Prostate gland (tissue), 2 donors: ENCODE measurements around the gene RNU6-1.

ENCODE experiments used
- POLR2AphosphoS5 ChIP-seq: sonication (generic); formaldehyde crosslinking; IDR thresholded peaks from one replicate; pipeline ENCODE4 v1.6.1; 2017; ENCODE audit warnings: antibody characterized with exemption
- TF ChIP-seq, protein P1 (sequence below), 4 experiments: fragments of 200-600 bp in 2 of 4; fragments of 450-650 bp in 2 of 4; sonication (generic) in 2 of 4; IDR thresholded peaks; 1 replicate in 3 of 4; 2 replicates in 1 of 4; pipeline ENCODE4 v1.5.1; 2016 to 2019; ENCODE audit warnings: antibody characterized with exemption in 4 of 4, mild to moderate bottlenecking in 2 of 4, moderate library complexity in 2 of 4

DNA sequence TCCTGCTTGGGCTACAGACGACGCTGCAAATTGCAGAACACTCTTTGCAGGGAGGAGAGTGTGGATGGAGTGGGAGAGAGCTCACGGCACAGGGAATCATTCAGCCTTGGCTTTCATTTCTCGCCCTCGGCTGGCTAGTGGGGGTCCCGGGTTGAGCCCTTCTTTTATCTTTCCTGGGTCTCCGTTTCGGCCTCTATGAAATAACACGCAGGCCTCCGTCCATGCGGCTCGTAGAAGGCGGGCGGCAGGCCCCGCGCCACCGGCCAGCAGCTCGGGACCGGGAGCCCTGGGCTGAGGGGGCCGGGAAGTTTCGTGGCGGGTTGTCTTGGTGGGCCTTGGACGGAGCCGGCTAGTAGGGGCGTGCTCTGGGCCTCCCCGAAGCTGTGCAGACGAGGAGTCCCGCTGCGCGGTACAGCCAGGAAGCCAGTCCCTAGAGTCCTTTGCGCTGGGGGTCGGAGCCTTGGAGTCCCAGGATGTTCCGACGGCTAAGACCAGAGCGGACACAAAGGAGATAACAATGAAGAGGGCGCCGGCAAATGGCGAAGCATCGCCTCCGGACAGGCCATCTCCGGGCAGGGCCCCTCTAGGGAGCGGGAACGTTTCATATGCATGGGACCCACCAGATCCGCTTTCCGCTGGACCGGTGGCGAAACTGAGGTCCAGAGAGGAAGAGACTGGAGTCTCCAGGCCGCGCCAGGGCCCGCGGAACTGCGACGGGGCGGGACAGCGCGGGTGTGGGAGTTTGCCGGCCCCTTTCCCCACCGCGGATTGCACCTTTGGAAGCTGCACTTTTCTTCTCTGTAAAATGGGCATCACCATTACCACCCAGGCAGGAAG is 4.3 kb downstream of the RNU6-1 start:
- TF ChIP-seq, protein P1, sequence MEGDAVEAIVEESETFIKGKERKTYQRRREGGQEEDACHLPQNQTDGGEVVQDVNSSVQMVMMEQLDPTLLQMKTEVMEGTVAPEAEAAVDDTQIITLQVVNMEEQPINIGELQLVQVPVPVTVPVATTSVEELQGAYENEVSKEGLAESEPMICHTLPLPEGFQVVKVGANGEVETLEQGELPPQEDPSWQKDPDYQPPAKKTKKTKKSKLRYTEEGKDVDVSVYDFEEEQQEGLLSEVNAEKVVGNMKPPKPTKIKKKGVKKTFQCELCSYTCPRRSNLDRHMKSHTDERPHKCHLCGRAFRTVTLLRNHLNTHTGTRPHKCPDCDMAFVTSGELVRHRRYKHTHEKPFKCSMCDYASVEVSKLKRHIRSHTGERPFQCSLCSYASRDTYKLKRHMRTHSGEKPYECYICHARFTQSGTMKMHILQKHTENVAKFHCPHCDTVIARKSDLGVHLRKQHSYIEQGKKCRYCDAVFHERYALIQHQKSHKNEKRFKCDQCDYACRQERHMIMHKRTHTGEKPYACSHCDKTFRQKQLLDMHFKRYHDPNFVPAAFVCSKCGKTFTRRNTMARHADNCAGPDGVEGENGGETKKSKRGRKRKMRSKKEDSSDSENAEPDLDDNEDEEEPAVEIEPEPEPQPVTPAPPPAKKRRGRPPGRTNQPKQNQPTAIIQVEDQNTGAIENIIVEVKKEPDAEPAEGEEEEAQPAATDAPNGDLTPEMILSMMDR (IDR thresholded peaks at IDR 0.05), result no peak
- no peak for TF ChIP-seq POLR2AphosphoS5
